ENCODE data around the gene GTPBP4. TPM values are rescaled to one million over a fixed set of nuclear protein-coding genes. Genes with fewer than 3 reads are reported as not detected.

The GTPBP4 gene
- 31.9 TPM for total RNA-seq

GRCh38 chr10:987870-988666, at the start of gene GTPBP4:
Gene GTPBP4 (plus strand): TSS chr10:988434. CDS start chr10:988480, 46 bp downstream.

GRCh38 chr10:1025683-1026082, 37.4 kb downstream of the GTPBP4 start, which contains the start of gene IDI2:
Gene IDI2 (minus strand): TSS chr10:1025859. CDS start chr10:1024723, 1,136 bp downstream.

GRCh38 chr10:1048732-1049424, 60.6 kb downstream of the GTPBP4 start, which contains the start of gene IDI1:
Gene IDI1 (minus strand): TSS chr10:1049119. CDS start chr10:1049003, 116 bp downstream.

GRCh38 chr10:1056326-1057105, 68.3 kb downstream of the GTPBP4 start, which contains the start of gene WDR37:
Gene WDR37 (plus strand): TSS chr10:1056385. CDS start chr10:1072156, 15,771 bp downstream.

Other genes with a start within 250 kb of the GTPBP4 start
- 57.9 TPM for gene LARP4B, start 56.7 kb upstream of the GTPBP4 start, total RNA-seq
- gene IDI2, start 37.4 kb downstream of the GTPBP4 start, total RNA-seq, result not detected
- 136 TPM for gene IDI1, start 60.7 kb downstream of the GTPBP4 start, total RNA-seq
- 34.4 TPM for gene WDR37, start 68.0 kb downstream of the GTPBP4 start, total RNA-seq

All from parietal lobe (tissue), 1 donor.